ENCODE data around the gene CWH43.
"Not testable (repeated sequence)": the region's sequence is repeated elsewhere in the genome, so short reads cannot be mapped to it uniquely, and the experiment has no call there.

CWH43 gene

GRCh38 chr4:48968814-48969213 lies 17.3 kb upstream of the CWH43 start:
- H3K27me3 ChIP-seq = peaks cover 5% of the 10 kb centered on the region; the same call in 1 of the 2 replicates
- no peaks in the 10 kb centered on the region for H3K36me3 ChIP-seq
- H3K9me3 ChIP-seq = no peaks in the 10 kb centered on the region
- no peak overlapping the region for H3K4me3 ChIP-seq (ENCODE audit: low read depth, low read length)
- TF ChIP-seq, protein P1, sequence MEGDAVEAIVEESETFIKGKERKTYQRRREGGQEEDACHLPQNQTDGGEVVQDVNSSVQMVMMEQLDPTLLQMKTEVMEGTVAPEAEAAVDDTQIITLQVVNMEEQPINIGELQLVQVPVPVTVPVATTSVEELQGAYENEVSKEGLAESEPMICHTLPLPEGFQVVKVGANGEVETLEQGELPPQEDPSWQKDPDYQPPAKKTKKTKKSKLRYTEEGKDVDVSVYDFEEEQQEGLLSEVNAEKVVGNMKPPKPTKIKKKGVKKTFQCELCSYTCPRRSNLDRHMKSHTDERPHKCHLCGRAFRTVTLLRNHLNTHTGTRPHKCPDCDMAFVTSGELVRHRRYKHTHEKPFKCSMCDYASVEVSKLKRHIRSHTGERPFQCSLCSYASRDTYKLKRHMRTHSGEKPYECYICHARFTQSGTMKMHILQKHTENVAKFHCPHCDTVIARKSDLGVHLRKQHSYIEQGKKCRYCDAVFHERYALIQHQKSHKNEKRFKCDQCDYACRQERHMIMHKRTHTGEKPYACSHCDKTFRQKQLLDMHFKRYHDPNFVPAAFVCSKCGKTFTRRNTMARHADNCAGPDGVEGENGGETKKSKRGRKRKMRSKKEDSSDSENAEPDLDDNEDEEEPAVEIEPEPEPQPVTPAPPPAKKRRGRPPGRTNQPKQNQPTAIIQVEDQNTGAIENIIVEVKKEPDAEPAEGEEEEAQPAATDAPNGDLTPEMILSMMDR (IDR thresholded peaks at IDR 0.05; ENCODE audit: low read depth, low read length) = no peak
- H3K4me1 ChIP-seq = no peaks in the 10 kb centered on the region
- DNase-seq = no peak

- peaks cover 18% of the 10 kb centered on the region for H3K27me3 ChIP-seq
- TF ChIP-seq, protein P1 (IDR thresholded peaks at IDR 0.05; ENCODE audit: low read depth, low read length) = no peak
- no peaks in the 10 kb centered on the region for H3K9me3 ChIP-seq
- H3K4me3 ChIP-seq (ENCODE audit: low read depth, low read length) = no peak overlapping the region
- no peak for DNase-seq
- H3K4me1 ChIP-seq = no peaks in the 10 kb centered on the region
- H3K36me3 ChIP-seq = no peaks in the 10 kb centered on the region
Observed at GRCh38 chr4:48970471-48970921, 15.6 kb upstream of the CWH43 start.

DNA sequence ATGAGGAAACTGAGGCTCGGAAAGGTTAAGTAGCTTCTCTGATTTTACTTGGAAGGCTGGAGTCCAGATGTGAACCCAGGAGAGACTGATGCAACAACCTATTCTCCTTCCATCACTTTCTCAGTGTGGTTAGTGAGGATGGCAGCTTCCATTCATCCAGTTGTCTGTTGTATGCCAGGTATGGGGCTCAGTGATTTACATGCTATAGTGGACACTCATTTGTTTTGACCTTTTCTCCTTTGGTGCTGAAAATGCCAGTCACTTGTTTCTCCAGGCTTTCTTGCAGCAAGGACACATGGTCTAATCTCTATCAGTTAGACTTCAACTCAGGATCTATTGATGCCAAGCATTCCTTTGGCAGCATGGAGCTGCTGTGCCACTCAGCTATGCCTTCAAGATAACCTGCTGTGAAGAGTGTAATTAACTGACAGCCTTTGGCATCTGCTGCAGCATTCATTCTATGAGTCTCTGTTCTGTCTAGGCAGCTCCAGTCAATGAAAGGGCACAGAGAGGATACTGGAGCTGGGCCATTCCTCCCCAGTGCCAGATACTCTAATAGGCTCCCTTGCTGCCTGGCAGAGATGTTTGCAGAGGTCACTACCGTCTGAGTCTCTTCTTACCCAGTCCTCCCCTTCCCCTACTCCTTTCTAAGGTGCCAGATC lies 11.0 kb upstream of the CWH43 start:
- Histone ChIP-seq H3K27me3 (peaks cover 25% of the 10 kb centered on the region), H3K9me3 (no peaks in the 10 kb centered on the region), H3K36me3 (no peaks in the 10 kb centered on the region), H3K4me1 (no peaks in the 10 kb centered on the region), H3K4me3 (ENCODE audit: low read depth, low read length) (no peak overlapping the region)
- TF ChIP-seq, protein P1 (IDR thresholded peaks at IDR 0.05; ENCODE audit: low read depth, low read length) = no peak
- no peak for DNase-seq

DNA sequence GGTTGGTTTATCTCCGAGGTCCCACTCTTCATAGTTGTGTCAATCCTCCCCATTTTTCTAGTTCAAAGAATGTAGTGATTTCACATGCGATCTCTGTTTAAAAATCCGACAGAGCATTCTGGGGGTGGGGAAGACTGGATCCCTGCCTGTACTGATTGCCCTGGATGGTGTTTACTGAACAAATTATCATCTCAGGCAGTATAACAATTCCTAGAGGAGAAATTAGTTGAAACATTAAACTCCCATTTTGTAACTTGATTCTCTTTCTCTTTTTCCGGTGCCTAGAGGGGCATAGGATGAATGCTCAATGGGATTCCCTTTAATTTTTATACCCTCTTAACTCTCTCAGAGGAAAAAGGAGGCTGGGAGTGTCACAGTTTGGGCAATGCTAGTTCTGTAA lies 10.0 kb upstream of the CWH43 start:
- DNase-seq = no peak
- Histone ChIP-seq H3K36me3 (no peaks in the 10 kb centered on the region), H3K4me3 (ENCODE audit: low read depth, low read length) (no peak overlapping the region), H3K4me1 (no peaks in the 10 kb centered on the region), H3K27me3 (peaks cover 25% of the 10 kb centered on the region), H3K9me3 (no peaks in the 10 kb centered on the region)
- TF ChIP-seq, protein P1 (IDR thresholded peaks at IDR 0.05; ENCODE audit: low read depth, low read length) = no peak

GRCh38 chr4:48979914-48980579 lies 6.0 kb upstream of the CWH43 start:
- TF ChIP-seq, protein P1 (IDR thresholded peaks at IDR 0.05; ENCODE audit: low read depth, low read length) = no peak
- no peak overlapping the region for H3K4me3 ChIP-seq (ENCODE audit: low read depth, low read length)
- no peak for DNase-seq
- no peaks in the 10 kb centered on the region for H3K36me3 ChIP-seq
- peaks cover 19% of the 10 kb centered on the region for H3K27me3 ChIP-seq
- no peaks in the 10 kb centered on the region for H3K4me1 ChIP-seq
- H3K9me3 ChIP-seq = no peaks in the 10 kb centered on the region

DNA sequence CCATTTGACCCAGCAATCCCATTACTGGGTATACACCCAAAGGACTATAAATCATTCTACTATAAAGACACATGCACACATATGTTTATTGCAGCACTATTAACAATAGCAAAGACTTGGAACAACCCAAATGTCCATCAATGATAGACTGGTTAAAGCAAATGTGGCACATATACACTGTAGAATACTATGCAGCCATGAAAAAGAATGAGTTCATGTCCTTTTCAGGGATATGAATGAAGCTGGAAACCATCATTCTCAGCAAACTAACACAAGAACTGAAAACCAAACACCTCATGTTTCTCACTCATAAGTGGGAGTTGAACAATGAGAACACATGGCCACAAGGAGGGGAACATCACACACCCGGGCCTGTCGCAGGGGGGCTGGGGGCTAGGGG lies 2.1 kb upstream of the CWH43 start:
- not testable (repeated sequence) for H3K4me3 ChIP-seq (ENCODE audit: low read depth, low read length); DNase-seq; H3K36me3 ChIP-seq; H3K4me1 ChIP-seq; H3K9me3 ChIP-seq
- H3K27me3 ChIP-seq = peaks cover 31% of the 10 kb centered on the region
